K562 (cell line): Measurements from ENCODE around the gene CCDC9. TPM values are rescaled to one million over a fixed set of nuclear protein-coding genes. Genes with fewer than 3 reads are reported as not detected.

ENCODE experiments used
- LCOR ChIP-seq: sonication (generic); formaldehyde crosslinking; IDR thresholded peaks from 2 replicates; pipeline ENCODE4 v1.8.0; 2022; ENCODE audit warnings: mild to moderate bottlenecking, missing genetic modification reagents
- SIN3B ChIP-seq: fragments of 450-650 bp; IDR thresholded peaks from 2 replicates; pipeline ENCODE4 v1.6.1; 2017; ENCODE audit warnings: low read depth, mild to moderate bottlenecking, moderate library complexity
- SMAD3 ChIP-seq: fragments of 450-650 bp; formaldehyde crosslinking; conservative IDR thresholded peaks from 2 replicates; pipeline ENCODE4 v1.4.0; 2020; ENCODE audit warnings: mild to moderate bottlenecking
- SP1 ChIP-seq: sonication (generic); formaldehyde crosslinking; IDR thresholded peaks from 2 replicates; pipeline ENCODE4 v1.8.1; 2022; ENCODE audit warnings: mild to moderate bottlenecking, missing genetic modification reagents
- ZNF121 ChIP-seq: sonication (generic); formaldehyde crosslinking; conservative IDR thresholded peaks from 2 replicates; pipeline ENCODE4 v1.8.0; 2022; ENCODE audit warnings: missing genetic modification reagents
- ZNF41 ChIP-seq: fragments of 250-450 bp; sonication (Bioruptor Pico); conservative IDR thresholded peaks from 2 replicates; pipeline ENCODE4 v1.4.0; 2020; ENCODE audit warnings: mild to moderate bottlenecking
- ZNF75A ChIP-seq: fragments of 450-650 bp; formaldehyde crosslinking; IDR thresholded peaks from 2 replicates; pipeline ENCODE4 v1.4.0; 2020; ENCODE audit warnings: mild to moderate bottlenecking
- polyA plus RNA-seq, 8 experiments: library from polyadenylated mRNA; depleted of rRNA in 4 of 8; stranded (reverse) in 5 of 8; unstranded in 3 of 8; fragments of >200 nt; fragmentation: Nextera tagmentation in 2 of 8; fragmentation: Illumina TruSeq in 1 of 8; extraction: Ambion mirVana in 2 of 8; extraction: Trizol in 1 of 8; gene quantifications; 2 replicates each; pipeline versions ENCODE4 v1.2.1 to v1.2.3, GENCODE V29; 2011 to 2014; ENCODE audit warnings: inconsistent platforms in 1 of 8, missing spikeins in 1 of 8
- total RNA-seq, 7 experiments: library from RNA; depleted of rRNA in 6 of 7; stranded (reverse); fragments of >200 nt in 6 of 7; fragmentation: Illumina TruSeq in 2 of 7; extraction: Trizol in 2 of 7; gene quantifications; 2 replicates each; pipeline versions ENCODE4 v1.2.1 to v1.2.3, GENCODE V29; 2011 to 2021; ENCODE audit warnings: low replicate concordance in 1 of 7
- TF ChIP-seq, protein P1 (sequence below): fragments of 450-650 bp; IDR thresholded peaks from 2 replicates; pipeline ENCODE4 v1.6.1; 2016; ENCODE audit warnings: low read depth
- TF ChIP-seq, protein P2 (sequence below): fragments of 250-450 bp; sonication (Bioruptor Pico); IDR thresholded peaks from 2 replicates; pipeline ENCODE4 v1.5.0; 2021; ENCODE audit warnings: mild to moderate bottlenecking, moderate library complexity
- TF ChIP-seq, protein P3 (sequence below): sonication (generic); formaldehyde crosslinking; IDR thresholded peaks from 2 replicates; pipeline ENCODE4 v1.9.0; 2022; ENCODE audit warnings: mild to moderate bottlenecking, missing genetic modification reagents
- TF ChIP-seq, protein P4 (sequence below): sonication (generic); formaldehyde crosslinking; IDR thresholded peaks from 2 replicates; pipeline ENCODE4 v1.8.0; 2022; ENCODE audit warnings: missing genetic modification reagents, mild to moderate bottlenecking, moderate library complexity, borderline replicate concordance

CCDC9 gene
- total and polyA plus RNA-seq, 9 of the 15 experiments (the other 6 are each of a cell fraction or from before 2014, with no cell fraction given) = 0.23 to 38.6 (median 8.4) TPM

DNA sequence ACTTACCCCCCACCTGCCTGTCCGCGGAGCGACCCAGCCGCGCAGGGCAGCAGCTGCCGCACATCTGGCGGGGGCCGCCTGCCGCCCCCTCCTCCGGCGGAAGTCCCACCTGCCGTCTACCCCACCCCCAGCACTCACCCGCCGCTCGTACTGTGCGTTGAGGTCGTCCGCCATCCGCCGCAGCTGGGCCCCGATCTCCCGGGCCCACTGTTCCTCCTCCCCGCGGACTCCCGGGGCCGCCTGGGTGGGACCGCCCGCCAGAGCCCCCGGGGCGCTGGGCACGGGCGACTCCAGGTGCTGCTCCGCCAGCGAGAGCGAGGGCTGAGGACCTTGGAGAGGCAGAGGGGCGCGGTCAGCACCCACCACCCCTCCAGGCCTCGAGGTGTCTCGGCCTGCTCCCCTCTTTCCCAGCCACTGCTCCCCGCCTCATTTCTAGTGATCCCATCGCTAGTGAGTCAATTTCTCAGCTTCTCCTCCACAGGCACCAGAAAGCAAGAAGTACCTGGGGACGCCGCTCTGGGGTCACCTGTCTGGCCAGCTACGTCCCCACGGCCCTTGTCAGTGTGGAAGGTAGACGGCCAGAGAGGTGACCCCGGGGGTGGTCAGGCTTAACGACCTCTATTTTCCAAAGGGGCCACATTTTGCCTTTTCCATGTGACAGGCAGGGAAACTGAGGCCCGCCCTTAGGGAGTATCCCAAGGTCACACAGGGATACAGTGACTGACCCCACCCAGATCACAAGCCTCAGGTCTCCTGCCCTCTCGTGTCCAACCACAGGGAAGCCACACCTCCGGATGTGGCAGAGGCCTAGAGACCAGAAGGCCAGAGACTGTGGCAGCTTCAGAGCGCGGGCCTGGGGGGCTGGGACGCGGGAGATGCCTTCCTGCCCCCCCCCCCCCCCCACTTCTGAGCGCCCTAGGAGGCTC lies 29.6 kb upstream of the CCDC9 start (continued):
- TF ChIP-seq, protein P1, sequence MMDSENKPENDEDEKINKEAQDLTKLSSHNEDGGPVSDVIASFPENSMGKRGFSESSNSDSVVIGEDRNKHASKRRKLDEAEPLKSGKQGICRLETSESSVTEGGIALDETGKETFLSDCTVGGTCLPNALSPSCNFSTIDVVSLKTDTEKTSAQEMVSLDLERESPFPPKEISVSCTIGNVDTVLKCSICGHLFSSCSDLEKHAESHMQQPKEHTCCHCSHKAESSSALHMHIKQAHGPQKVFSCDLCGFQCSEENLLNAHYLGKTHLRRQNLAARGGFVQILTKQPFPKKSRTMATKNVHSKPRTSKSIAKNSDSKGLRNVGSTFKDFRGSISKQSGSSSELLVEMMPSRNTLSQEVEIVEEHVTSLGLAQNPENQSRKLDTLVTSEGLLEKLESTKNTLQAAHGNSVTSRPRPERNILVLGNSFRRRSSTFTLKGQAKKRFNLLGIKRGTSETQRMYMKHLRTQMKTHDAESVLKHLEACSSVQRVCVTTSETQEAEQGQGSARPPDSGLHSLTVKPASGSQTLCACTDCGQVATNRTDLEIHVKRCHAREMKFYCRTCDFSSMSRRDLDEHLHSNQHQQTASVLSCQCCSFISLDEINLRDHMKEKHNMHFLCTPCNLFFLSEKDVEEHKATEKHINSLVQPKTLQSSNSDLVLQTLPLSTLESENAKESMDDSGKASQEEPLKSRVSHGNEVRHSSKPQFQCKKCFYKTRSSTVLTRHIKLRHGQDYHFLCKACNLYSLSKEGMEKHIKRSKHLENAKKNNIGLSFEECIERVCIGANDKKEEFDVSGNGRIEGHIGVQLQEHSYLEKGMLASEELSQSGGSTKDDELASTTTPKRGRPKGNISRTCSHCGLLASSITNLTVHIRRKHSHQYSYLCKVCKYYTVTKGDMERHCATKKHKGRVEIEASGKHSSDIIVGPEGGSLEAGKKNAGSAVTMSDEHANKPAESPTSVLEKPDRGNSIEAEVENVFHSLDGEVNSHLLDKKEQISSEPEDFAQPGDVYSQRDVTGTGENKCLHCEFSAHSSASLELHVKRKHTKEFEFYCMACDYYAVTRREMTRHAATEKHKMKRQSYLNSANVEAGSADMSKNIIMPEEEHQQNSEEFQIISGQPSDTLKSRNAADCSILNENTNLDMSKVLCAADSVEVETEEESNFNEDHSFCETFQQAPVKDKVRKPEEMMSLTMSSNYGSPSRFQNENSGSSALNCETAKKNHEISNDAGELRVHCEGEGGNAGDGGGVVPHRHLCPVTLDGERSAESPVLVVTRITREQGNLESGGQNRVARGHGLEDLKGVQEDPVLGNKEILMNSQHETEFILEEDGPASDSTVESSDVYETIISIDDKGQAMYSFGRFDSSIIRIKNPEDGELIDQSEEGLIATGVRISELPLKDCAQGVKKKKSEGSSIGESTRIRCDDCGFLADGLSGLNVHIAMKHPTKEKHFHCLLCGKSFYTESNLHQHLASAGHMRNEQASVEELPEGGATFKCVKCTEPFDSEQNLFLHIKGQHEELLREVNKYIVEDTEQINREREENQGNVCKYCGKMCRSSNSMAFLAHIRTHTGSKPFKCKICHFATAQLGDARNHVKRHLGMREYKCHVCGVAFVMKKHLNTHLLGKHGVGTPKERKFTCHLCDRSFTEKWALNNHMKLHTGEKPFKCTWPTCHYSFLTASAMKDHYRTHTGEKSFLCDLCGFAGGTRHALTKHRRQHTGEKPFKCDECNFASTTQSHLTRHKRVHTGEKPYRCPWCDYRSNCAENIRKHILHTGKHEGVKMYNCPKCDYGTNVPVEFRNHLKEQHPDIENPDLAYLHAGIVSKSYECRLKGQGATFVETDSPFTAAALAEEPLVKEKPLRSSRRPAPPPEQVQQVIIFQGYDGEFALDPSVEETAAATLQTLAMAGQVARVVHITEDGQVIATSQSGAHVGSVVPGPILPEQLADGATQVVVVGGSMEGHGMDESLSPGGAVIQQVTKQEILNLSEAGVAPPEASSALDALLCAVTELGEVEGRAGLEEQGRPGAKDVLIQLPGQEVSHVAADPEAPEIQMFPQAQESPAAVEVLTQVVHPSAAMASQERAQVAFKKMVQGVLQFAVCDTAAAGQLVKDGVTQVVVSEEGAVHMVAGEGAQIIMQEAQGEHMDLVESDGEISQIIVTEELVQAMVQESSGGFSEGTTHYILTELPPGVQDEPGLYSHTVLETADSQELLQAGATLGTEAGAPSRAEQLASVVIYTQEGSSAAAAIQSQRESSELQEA = no peak
- TF ChIP-seq, protein P2, sequence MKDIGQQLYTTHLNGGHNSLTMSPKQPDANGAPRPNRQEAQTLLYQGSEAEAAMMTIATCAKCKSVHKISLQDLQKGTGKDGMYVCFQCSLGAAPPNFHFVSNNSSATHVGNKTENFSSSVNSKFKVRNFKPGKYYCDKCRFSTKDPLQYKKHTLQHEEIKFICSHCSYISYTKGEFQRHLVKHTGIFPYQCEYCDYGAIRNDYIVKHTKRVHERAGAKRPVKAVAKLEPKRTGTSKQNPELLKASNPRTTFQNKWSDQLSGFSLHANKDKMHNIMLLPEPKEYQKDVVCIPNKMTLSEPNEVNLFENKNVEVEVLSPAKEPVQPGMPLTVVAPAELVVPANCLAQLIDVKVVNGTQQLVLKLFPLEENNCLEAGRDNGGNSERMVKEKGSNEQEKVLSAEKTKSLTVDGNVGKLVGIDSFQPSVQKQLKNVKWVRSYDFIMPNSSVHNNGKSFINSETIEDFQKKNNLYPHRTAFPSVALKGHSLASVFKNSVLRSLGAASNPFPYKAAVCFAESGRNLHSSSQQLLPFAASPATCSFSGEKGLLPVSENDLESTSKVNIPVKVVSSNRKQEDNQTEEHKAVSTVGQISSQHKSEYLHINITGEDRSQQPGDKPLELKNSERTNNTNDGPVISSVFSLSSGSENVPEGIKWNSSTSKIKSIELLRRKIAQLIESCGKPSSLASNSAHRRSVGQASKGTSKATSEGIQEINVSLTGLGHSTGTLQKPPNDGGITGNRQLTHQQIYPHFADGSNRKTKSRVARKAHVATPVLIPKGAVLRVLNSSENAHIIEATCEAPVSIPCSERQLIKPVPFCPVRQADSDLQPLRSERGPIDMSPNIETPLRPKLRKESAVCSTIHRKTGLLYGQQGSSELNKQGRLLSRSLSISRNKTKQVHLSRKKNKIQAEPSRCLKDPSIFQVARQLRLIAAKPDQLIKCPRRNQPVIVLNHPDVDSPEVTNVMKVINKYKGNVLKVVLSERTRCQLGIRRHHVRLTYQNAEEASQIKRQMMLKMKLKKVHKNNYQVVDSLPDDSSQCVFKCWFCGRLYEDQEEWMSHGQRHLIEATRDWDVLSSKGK = no peak
- TF ChIP-seq, protein P3, sequence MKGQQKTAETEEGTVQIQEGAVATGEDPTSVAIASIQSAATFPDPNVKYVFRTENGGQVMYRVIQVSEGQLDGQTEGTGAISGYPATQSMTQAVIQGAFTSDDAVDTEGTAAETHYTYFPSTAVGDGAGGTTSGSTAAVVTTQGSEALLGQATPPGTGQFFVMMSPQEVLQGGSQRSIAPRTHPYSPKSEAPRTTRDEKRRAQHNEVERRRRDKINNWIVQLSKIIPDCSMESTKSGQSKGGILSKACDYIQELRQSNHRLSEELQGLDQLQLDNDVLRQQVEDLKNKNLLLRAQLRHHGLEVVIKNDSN (CRISPR knock-in tag) = peak; percentile 66
- TF ChIP-seq ZNF75A (CRISPR knock-in tag) (0 out of 2 replicates have a peak, but pooled peaks have one; percentile 31), ZNF121 (CRISPR knock-in tag) (no peak), LCOR (CRISPR knock-in tag) (peak; percentile 69), SMAD3 (CRISPR knock-in tag) (no peak; the same call in 1 of the 2 replicates), SP1 (CRISPR knock-in tag) (peak; percentile 4), SIN3B (no peak), ZNF41 (CRISPR knock-in tag) (peak; percentile 71)
- TF ChIP-seq, protein P4, sequence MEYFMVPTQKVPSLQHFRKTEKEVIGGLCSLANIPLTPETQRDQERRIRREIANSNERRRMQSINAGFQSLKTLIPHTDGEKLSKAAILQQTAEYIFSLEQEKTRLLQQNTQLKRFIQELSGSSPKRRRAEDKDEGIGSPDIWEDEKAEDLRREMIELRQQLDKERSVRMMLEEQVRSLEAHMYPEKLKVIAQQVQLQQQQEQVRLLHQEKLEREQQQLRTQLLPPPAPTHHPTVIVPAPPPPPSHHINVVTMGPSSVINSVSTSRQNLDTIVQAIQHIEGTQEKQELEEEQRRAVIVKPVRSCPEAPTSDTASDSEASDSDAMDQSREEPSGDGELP (CRISPR knock-in tag) = peak; percentile 35; the same call in 1 of the 2 replicates
